HG03095 (cell line): ENCODE results near the gene ZC3H11A.

ENCODE experiments used
- ATAC-seq: cut with Tn5 transposase; IDR thresholded peaks from one replicate; pipeline ENCODE4 v1.9.1; 2021; ENCODE audit warnings: moderate library complexity; ENCODE audit not compliant: unreplicated experiment

The ZC3H11A gene

GRCh38 chr1:203839081-203839480, 43.7 kb downstream of the ZC3H11A start:
- ATAC-seq: no peak

GRCh38 chr1:203840208-203840808, 44.9 kb downstream of the ZC3H11A start:
- ATAC-seq: no peak

GRCh38 chr1:203842559-203842876, 47.1 kb downstream of the ZC3H11A start:
- no peak for ATAC-seq

- ATAC-seq: no peak
Measured at GRCh38 chr1:203843435-203843834, 48.0 kb downstream of the ZC3H11A start.
